HT-29 (cell line): Measurements from ENCODE around the gene PPFIA3. TPM values are rescaled to one million over a fixed set of nuclear protein-coding genes. Genes with fewer than 3 reads are reported as not detected.
"Not testable (repeated sequence)": the region's sequence is repeated elsewhere in the genome, so short reads cannot be mapped to it uniquely, and the experiment has no call there.

Experiments used
- DNase-seq: peaks from one replicate; pipeline ENCODE4 v3.0.0-alpha.2; 2015; ENCODE audit warnings: low spot score
- total RNA-seq: library from RNA; depleted of rRNA; stranded (reverse); fragments of >200 nt; shearing (Covaris generic); gene quantifications from 2 replicates; pipeline ENCODE4 v1.2.3, GENCODE V29; 2014

Gene PPFIA3
- total RNA-seq, 1 experiment from 2014 or later: 30.1 TPM

DNA sequence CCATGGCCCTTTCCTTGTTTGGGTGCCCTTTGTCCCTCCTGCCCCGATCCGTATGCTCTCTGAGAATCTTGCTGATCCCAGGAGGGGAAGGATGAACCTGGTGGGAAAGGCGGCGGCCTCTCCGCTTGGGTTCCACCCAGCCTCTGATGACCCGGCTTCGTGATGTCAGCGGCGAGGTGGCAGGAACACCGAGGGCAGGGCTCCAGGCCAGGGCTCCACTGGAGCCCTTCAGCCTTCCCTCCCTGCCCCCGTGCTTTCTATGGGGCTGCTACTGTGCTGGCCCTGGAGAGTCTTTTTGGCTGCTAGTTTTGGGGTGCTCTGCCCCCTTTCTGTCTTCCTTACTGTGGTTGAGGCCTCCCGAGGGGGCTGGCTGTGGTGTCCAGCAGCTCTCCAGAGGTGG, 17.0 kb upstream of the PPFIA3 start:
- DNase-seq: no peak

DNA sequence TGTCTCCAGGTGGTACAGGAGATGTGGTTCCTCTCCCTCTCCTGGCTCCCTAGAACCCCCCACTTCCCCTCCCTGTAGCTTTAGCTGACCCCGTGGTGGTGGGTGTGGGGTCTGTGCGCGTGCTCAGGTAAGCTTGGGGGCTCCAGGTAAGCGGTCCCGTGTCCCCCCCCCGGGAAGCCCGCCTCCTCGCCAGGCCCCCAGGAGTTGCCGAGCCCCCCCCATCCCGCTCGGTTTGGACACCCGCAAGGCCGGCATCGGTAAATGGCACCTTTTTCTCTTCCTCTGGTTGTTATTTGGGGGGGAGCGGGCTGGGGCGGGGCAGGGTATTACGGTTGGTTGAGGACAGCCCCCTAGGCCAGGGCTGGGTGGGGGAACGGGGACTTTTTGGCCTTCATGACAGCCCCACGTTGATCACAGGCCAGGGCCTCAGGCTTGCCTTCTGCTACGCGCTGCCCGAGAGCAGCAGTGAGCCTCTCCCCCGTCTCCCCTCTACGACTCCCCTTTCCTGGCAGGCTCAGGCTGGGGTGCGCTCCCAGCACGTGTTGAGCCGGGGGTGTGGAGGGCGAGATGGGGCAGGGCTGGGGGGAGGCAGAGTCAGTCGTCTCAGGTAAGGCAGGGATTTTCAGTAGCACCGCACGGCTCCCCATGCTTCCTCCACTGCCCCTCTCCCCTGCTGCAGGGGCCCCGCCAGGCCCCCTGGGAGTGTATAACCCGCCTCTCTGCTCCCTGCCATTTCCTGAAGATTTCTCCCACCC, 15.8 kb upstream of the PPFIA3 start:
- no peak for DNase-seq

DNA sequence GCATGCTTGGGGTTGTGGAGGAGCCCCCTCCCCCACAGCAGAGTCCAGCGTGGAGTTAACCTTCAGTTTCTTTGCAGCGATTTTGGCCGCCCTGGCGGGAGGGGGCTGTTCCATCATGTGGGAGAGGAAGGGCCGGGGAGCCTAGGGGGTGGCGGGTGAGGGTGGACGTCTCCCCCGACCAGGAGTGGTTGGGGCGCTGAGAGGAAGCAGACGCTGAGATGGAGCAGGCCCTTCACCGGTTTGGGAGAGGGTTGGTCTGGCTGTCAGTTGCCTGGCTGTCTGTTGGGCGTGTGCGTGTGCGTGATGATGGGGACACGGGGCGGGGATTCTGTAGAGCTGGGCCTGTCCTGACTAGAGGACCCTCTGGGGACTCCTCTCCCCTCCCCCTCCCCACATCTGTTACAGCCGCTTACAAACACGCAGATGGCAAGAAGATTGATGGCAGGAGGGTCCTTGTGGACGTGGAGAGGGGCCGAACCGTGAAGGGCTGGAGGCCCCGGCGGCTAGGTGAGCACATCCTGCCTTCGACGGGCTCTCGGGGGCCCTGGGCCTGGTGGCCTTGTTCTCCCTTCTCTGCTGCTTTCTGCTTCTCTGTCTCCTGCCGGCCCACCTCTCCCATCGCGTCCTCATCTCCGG, 15.0 kb upstream of the PPFIA3 start:
- DNase-seq: no peak

DNA sequence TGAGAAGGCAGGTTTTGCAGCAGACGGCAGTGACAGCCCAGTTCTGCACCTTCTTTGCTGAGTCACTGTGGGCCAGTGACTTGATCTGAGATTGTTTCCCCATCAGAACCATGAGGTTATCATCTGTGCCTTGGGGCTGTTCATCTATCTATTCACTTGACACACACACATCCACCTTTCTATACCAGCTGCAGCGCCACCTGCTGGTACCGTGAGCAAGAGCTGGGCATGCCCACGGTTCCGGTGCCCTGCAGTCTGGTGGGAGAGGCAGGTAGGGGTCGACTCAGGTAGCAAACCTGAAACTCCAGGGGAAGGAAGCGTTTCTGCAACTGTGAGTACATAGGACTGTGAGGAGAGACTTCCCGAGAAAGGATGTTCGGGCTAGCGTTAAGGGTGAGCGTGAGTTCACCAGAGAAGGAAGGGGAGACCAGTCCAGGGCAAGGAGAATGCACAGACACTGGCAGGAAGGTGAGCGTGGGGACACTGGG, 12.7 kb upstream of the PPFIA3 start:
- DNase-seq: peak; percentile 83

GRCh38 chr19:49107625-49108459, 11.5 kb upstream of the PPFIA3 start:
- no peak for DNase-seq

DNA sequence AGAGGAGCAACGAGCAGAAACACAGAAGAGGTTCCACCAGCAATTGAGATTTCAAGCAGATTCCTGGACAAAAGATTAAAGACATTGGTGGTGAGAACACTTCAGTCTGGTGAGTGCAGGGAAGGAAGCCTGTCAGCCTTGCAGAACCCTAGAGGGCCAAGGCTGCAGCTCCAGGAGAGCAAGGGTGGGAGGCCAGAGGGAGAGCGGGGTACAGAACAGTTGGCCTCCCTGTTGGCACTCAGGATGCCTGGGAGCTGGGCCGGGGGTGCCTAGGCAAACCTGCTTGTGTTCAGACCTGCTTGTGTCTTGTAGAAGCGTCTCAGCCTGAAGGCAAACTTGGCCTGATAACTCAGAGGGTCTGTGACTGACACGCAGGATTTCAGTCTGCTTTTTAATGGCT, 10.3 kb upstream of the PPFIA3 start:
- no peak for DNase-seq

- no peak for DNase-seq
Measured at GRCh38 chr19:49109569-49110233, 9.6 kb upstream of the PPFIA3 start.

GRCh38 chr19:49110567-49110966, 8.8 kb upstream of the PPFIA3 start:
- DNase-seq: no peak

- DNase-seq: no peak
Measured at GRCh38 chr19:49111218-49111998, 7.9 kb upstream of the PPFIA3 start.

- DNase-seq: peak; percentile 89
Measured at GRCh38 chr19:49113762-49114629, 5.3 kb upstream of the PPFIA3 start, which contains the start of gene LIN7B. TSS of gene LIN7B (plus strand) at chr19:49114370. CDS start at chr19:49114405, 35 bp downstream.

GRCh38 chr19:49114630-49115363, 4.5 kb upstream of the PPFIA3 start:
- peak; percentile 63 for DNase-seq

- no peak for DNase-seq
Measured at GRCh38 chr19:49116544-49116943, 2.8 kb upstream of the PPFIA3 start.

DNA sequence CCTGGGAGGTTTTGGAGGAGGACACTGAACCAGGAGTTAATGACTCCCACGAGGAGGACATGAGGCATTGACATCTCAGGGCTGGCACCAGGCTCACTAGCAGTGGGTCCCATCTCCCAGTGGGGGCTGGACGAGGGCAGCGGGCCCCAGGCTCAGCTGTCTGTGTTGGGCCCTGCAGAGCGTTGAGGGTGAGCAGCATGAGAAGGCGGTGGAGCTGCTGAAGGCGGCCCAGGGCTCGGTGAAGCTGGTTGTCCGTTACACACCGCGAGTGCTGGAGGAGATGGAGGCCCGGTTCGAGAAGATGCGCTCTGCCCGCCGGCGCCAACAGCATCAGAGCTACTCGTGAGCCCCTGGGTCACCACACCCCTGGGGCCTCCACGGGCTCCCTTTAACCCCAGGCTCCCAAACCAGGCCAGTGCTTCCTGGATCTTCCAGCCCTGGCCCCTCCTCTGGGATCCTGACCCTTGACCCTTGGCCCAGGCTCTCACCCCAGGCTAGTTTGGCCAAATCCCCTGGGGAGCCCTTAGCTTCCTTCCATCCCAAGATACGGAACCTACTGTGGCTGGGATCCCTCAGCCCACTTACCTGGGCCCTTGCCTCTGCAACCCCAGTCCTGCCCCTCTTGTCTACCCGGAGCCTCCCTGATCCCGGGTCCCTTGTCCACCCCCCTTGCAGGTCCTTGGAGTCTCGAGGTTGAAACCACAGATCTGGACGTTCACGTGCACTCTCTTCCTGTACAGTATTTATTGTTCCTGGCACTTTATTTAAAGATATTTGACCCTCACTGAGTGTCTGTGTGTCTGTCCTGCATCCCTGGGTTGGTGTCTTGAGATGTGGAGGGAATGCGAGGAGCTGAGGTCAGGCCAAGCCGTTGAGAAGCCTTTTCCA, 1.4 kb upstream of the PPFIA3 start:
- no peak for DNase-seq

- peak; percentile 98 for DNase-seq
Measured at GRCh38 chr19:49118565-49119410, 556 bp upstream of the PPFIA3 start, which contains the start of gene C19orf73. TSS of gene C19orf73 (minus strand) at chr19:49119143. CDS start at chr19:49119022, 121 bp downstream.

DNA sequence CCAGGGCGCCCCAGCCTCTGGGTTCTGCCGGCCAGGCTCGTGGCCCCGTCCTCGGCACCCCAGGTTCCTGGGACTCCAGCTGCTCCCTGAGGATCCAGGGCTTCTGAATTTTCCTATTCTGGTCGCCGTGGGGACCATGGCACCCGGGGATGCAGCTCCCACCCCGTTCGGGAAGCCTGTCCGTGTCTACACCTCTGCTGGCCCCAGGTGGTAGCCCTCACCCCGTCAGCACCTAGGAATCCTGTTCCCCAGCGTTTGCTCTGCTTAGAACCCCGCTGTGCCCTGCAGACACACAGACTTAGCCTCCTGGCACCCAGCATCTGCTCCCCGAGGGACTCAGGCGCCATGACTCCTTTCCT, 960 bp downstream of the PPFIA3 start:
- DNase-seq: no peak

DNA sequence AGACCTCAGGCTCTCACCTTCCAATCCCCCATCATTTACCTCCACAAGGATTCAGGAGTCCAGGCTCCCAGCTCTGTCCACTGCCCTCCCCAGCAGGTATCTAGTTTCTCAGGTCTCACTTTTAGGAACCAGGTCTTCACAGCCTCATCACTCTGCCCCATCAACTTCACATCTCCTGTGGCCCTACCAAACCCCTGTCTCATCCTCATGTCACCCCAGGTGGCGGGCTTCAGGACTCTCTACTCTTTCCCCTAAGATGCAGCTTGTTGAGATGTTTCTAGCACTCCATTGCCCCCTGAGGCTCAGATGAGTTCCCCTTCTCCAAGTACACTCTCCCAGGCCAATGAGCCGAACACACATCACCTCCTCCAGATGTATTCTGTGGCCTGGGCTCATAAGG, 1.5 kb downstream of the PPFIA3 start:
- DNase-seq: no peak

GRCh38 chr19:49121841-49122240, 2.5 kb downstream of the PPFIA3 start:
- DNase-seq: not testable (repeated sequence)
